Activated CD4-positive, alpha-beta T cell treated with anti-CD3 and anti-CD28 coated beads, Interleukin-2, amount 50 U/mL, for 24 hours (primary cell): ENCODE data around the gene DIAPH3.

Experiments
- DNase-seq, 2 donors: peaks; one replicate each; pipeline ENCODE4 v3.0.0-alpha.2; 2020; ENCODE audit warnings: low read depth in 1 of 2, low spot score in 1 of 2

Gene DIAPH3

DNA sequence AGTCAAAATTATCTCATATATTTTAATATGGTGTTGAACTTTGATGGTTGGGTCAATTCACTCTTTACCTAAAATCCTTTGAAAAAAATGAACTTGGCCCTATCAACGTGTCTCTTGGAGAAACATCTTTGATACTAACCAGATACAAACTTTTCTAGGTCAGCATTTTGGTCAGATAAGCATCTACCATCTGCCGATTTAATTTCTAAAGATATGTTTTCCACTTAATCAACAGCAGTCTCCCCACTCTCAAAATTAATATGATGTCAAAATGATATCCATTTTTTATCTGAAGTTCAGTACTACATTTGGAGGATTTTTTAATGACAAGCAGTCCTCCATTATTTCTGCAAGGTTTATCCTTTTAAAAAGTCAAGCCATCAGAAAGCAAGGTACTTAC lies 288.8 kb downstream of the DIAPH3 start:
- DNase-seq, result no peak

- DNase-seq, result no peak
These were observed 289.9 kb downstream of the DIAPH3 start for GRCh38 chr13:59873856-59874255.

GRCh38 chr13:59873309-59873708 lies 290.4 kb downstream of the DIAPH3 start:
- no peak for DNase-seq

DNA sequence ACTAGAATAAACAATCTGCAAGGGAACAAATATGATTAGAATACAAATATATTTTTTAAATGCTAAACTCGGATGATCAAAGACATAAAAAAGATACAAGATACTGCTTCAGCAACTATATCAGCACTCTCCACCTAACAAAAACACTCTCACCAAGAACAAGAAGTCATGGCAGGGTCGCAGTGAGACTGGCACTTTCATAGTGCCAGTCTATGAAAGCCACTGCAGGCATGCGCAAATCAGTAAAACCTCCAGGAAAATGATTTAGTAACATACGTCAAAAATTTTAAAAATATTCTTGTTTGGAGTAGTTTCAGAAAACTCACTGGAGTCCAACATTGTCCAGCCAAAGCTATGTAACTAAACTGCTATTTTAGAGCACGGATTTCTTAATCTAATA lies 295.9 kb downstream of the DIAPH3 start:
- DNase-seq, result no peak

DNA sequence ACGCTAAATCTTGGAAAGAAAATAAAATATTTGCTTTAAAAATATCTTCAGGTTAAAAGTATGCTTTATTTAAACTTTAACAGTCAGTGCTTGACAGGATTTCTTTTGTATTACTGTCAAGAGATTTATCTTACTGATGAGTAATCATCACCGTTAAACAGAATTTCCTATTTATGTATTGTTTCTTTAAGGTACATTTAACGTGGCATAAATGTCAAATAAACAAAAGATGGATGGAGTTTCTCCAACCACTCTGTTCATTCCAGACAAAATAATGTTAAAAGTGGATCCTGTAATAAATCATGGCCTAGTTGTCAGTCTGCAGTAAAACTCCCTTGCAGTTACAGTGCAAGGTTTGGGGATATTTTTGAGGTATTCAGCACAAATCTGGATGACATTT lies 298.3 kb downstream of the DIAPH3 start:
- DNase-seq, result no peak

DNA sequence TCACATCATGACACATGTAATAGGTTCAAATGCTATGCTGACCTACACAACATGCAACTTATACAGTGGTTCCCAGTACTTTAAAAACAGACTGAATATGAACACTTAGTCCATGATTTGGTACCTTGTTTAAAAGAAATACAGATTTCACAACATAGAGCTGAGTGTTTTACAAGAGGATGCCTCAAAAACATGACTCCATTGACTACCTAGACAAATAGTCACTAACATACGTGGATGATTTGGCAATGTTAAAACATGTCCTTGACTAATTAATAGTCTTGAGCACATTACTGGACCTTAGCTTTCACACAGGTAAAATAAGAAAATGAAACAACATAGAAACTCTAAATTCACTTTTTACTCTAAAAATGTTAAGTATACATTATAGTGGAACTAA lies 300.1 kb downstream of the DIAPH3 start:
- DNase-seq, result no peak

DNA sequence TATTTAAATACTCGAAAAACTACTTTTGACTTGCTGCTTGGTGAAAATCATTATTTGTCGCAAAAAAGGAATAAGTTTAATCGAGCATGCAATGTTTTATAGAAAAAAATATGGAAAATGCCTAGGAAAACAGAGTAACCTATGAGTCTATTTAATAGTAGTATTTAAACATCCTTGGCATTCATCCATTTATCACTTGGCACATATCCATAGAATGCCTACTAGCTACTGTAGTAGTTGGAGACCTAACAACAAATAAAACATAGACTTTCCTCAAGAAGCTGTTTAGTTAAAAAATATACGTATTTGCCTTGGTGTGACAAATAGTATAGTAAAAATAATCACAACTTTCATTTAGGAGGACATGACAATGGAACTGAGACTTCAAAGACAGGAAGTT lies 302.1 kb downstream of the DIAPH3 start:
- no peak for DNase-seq

- no peak for DNase-seq
These were observed 307.4 kb downstream of the DIAPH3 start for GRCh38 chr13:59856281-59856810.

GRCh38 chr13:59846845-59847620 lies 316.7 kb downstream of the DIAPH3 start:
- no peak for DNase-seq

- DNase-seq, result no peak
These were observed 320.7 kb downstream of the DIAPH3 start for GRCh38 chr13:59843040-59843439.

DNA sequence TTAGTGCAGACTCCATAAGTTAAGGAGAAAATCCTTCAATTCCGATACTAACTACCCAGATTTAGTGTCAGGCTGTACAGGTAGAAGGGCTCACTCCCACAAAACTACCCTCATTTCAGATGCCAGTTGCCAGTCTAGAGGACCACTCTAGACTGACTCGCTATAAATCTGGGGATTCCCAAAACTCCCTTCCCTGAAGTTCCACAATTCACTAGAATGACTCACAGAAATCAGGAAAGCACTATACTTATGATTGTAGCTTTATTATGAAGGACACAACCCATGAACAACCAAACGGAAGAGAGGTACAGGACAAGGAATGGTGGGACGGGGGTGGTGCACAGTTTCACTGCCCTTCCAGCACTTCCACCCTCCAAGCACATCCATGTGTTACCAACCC lies 321.2 kb downstream of the DIAPH3 start:
- no peak for DNase-seq

- no peak for DNase-seq
These were observed 324.5 kb downstream of the DIAPH3 start for GRCh38 chr13:59839186-59839585.

- no peak for DNase-seq
These were observed 326.6 kb downstream of the DIAPH3 start for GRCh38 chr13:59837101-59837500.

DNA sequence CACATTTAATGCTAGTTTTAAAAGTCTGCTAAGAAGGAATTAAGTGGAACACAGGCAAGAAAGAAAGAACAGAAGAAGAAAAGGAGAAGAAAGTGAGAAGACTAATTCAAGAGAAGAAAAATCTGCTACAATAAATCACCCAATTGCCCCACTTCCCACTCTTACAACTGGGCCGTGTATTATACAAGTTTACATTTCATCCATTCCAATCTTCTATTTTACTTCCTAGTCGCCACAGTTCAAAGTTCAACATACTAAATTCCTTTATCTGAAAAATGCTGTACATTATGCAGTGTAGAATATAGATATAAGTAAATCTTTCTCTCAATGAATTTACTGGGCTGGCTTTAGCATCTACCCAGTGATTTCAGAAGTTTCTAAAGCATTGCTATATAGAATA lies 328.2 kb downstream of the DIAPH3 start:
- DNase-seq, result no peak

GRCh38 chr13:59834801-59835200 lies 328.9 kb downstream of the DIAPH3 start:
- no peak for DNase-seq

DNA sequence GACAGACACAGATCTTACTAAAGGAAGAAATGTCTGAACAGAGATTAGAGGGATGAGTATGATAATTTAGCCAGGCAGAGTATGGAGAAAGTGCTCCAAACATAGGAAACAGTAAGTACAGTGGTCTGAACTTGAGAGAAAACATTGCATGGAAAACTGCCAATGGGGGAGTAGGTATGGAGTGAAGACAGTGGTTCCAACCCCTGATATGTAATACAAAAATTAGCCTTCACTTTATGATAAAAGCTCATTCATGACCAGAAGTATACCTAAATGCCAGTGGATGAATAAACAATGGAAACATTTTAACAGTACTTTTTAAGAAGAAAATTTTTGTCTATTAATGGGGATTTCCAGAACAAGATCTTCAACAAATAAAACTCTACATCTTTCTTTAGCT lies 334.0 kb downstream of the DIAPH3 start:
- DNase-seq, result no peak

- no peak for DNase-seq
These were observed 340.2 kb downstream of the DIAPH3 start for GRCh38 chr13:59823486-59823885.

GRCh38 chr13:59809564-59809963 lies 354.2 kb downstream of the DIAPH3 start:
- DNase-seq, result no peak

DNA sequence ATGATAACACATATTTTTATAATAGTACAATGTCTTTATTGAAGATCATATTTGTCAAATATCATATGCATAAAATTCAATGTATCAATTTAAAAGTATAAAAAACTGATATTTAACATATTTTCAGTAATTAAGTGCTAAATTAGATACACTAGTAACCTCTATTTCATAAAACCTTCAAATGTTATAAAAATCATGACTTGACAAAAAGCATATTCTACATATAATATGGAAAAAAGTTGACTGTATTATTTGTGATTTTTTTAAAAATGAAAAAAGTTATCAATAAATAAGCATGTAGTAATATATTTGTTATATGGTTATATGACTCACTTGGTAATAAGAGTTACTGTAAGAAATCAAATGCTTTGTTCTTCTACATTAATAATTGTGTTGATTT lies 356.9 kb downstream of the DIAPH3 start:
- no peak for DNase-seq

DNA sequence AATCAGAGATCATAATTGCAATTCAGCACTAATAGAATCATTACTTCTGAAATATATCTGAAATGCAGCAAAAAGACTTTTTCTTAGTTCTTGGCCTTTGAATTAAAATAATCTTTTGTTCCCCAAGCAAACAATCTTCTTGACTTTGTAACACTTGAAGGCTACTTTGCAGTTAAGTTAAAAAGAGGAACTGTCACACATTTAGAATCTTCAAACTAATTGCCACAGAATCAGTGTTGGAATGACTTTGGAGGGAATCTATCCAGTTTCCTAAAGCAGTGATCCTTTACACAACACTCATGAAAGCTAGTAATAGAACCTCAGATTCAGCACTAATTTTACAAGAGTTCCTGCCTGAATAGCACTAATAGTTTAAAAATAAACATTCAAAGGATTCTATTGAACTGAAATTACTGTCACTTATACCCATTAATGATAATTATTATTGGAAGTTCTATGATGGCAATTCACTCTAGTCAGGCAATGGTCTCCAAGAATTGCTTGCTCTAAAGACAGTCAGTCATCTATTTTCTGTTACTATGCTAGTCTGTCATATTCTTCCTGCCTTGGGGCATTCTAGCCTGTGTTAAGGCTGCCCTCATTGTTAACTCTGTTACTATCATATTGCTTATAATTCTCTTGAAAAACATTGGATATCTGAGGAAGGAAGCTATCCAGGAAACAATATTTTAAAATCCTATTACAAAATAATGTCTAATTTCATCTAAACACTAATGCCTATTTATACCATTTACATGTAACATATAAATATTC lies 362.4 kb downstream of the DIAPH3 start:
- DNase-seq, result no peak

DNA sequence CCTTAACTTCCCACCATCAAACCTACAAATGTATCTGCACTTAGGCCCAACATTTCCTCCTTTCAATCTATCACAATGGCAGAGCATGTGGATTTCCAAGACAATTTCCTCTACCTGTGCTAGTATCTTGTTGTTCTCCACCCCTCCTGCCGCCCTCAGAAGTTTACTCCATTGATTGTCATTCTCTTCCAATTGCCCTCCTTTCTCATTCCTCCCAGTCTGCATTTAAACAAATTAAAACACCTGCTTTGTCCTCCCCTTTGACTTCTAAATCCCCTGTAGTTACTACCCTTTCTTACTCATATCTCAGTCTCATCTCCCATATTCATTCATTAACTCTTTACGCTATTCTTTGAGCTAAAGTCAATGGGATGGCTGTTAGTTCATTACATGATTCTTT lies 370.6 kb downstream of the DIAPH3 start:
- DNase-seq, result no peak

GRCh38 chr13:59790626-59791025 lies 373.1 kb downstream of the DIAPH3 start:
- no peak for DNase-seq
